Globus pallidus (tissue), 1 donor: Measurements from ENCODE around the gene MED12L.
"Not testable (repeated sequence)": the region's sequence is repeated elsewhere in the genome, so short reads cannot be mapped to it uniquely, and the experiment has no call there.

ENCODE experiments used
- DNase-seq: peaks from one replicate; pipeline ENCODE4 v3.0.0-alpha.2; 2015; ENCODE audit warnings: low spot score

Gene MED12L

DNA sequence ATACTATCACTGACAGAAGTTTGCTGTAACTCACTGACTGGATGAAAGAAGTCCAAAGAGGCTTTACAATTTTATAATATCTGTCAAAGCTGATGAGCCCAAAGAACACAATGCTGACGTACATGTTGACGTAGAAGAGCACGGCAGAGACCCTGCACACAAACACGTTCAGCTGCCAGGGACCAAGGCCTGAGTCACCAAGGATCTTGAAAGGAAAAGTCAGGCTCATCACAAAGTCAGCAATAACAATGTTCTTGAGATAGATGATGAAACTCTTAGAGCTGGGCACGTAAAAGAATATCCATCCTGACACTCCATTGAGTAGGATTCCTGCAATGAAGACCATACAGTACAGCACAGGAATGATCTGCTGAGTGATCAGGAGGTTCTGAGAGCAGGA is 128.4 kb downstream of the MED12L start:
- no peak for DNase-seq

DNA sequence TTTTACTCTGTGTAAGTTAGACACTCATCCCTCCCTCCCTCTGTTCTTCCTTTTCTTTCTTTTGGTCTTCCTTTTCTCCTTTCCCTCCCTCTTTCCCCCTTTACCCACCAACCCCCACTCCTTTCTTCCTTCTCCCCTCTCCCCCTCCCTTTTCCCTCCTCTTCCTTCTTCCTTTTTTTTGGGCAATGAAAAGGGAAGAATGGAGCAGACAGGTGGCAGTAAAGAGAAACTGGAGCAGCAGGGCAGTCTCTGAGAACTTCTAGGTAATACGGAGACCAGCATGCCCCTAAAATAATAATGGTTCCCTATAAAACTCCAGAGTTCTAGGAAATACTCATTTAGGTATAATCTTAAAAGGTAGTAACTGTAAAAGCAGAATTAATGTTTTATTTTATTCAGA is 129.0 kb downstream of the MED12L start:
- no peak for DNase-seq

DNA sequence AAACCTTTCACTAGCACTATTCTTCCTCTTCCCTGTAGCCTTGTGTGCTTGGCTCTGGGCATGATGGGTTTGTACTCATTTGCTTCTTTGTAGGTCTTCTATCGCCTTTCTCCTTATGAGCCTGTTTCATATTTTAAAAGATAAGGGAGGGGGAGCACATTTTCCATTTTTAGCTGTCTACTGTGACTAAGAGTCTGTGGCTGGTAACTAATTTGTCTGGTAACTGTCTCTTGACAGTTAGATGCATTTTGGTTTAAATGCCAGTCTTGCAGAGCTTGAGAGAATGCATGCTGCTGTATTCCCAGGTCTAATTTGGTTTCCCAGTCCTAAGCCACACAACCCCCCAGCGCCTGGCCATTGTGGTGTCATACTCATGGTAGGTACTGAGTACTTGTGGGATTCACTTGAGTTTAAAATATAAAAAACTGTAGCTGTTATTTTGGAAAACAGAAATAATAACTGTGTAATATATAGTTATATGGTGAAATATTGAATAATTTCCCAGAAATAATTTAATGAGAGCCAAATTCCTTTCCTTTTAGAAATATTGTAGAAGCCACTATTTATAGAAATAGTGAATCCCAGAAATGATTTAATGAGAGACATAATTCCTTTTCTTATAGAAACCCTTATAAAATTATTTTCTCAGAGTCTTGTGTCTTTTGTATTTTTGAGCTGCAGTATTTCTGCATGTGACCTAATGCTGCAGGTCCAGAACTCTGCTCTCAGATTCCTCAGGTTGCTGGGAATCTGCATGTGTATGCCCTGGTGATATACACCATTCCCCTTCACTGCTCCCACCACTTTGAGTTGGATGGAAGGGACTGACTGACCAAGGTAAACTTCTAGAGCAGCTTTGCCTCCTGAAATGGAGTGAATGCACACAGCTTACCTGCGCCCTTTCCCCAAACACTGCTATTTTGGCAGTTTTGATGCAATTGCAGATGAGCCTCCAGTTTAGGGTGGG is 131.5 kb downstream of the MED12L start:
- no peak for DNase-seq

DNA sequence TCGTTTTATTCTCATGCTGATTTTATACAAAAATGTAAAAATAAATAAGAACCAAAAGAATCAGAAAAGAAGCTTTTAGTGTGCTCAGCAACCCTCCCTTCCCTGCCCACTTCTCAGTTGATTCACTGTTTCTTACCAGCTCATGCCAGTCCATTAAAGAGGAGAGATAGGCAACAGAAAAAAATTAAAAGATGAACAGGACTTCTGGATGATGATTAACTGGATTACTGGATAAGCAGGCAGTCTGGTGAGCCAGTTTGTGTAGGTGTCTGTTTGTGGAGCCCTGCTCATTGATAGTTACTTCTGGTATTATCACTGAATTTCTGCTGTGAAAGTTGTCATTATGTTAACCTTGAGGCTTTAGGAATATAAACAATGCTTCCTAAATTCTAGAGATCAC is 132.7 kb downstream of the MED12L start:
- no peak for DNase-seq

DNA sequence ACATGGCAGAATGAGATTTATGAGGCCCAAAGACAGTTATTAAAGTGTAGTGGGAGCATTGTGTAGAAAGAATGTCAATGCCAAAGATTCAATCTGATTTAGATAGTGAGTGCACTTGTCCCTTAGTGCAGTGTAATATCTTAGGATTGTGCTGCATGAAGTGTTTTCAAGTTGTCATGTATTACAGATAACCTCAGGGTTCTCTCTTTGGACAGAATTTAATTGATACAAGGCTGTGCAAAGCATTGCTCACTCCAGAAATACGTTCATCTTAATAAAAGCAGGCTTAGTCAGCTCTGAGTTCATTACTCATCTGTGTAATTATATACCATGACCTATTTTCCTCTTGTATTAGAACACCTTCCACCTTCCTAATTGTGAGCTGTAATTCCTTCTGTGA is 133.6 kb downstream of the MED12L start:
- no peak for DNase-seq

DNA sequence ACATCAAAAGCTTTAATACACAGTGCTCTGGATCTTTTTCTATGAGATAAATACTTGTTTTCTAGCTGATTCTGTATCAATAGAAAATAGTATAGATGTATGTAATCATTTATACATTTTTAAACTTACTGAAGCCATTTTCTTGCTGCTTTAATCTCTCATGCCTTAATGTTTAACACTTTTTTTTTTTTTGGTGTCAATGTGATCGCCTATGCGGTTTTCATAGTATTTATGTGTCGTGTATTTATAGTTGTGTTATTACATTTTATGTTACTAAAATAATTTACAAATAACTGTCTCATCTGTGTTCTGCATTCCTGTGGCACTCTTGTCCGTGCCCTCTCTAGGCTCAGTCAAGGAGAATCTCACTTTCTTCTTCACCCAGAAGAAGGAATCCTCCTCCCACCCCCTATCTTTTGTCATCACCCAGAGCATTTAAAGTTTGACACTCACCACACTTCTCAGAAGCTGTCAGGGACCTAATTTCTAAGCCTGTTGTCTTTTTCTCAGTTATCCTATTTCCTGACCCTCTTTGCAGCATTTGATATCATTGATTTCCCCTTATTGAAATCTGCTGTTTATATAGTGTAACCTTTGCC is 138.9 kb downstream of the MED12L start:
- no peak for DNase-seq

DNA sequence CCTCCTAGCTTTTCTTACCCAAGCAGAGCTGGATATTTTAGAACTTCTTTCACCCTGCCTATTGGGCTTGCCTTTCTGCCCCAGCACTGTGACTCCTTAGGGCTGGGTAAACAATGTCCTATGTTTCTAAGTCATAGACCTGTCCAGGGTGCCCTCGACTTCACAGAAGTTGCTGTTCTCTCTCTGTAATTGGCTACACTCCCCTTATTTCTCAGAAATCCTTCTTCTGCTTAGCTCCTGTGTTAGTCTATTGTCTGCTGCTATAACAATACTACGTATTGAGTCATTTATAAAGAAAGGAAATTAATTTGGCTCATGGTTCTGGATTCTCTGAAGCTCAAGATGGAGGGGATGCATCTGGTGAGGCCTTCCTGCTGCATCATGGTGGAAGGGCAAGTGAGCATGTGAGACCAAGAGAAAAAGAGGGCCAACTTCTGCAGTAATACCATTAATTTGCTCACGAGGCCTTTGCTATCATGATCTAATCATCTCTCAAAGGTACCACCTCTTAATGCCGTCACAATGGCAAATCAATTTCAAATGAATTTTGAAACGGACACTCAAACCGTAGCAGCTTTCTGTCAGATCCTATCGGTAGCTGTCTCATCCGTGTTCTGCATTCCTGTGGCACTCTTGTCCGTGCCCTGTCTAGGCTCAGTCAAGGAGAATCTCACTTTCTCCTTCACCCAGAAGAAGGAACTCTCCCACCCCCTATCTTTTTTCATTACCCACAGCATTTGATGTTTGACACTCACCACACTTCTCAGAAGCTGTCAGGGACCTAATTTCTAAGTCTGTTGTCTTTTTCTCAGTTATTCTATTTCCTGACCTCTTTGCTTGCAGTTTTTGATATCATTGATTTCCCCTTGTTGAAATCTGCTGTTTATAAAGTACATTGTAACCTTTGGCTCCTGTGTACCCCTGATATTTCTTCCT is 139.8 kb downstream of the MED12L start:
- DNase-seq: no peak

DNA sequence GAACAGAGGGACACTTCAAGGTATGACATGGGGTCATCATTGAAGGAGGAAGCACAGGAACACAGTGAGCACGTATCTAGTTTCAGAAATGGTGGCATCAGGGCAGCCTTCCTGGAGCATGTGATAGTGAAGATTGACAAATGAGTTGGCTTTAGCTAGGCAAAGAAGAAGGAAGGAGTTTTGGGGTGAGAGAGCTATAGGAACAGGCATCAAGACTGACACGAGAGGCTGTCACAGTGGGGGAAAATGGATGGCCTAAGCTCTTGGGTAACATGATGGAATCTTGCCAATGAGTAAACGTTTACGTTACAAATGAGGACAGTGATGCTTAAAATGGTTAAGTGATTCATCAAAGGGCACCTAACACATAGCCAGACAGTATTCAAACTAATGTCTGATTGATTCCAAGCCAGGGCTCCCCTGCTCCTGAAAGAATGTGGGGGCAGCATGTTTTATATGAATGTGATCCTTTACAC is 140.7 kb downstream of the MED12L start:
- no peak for DNase-seq

DNA sequence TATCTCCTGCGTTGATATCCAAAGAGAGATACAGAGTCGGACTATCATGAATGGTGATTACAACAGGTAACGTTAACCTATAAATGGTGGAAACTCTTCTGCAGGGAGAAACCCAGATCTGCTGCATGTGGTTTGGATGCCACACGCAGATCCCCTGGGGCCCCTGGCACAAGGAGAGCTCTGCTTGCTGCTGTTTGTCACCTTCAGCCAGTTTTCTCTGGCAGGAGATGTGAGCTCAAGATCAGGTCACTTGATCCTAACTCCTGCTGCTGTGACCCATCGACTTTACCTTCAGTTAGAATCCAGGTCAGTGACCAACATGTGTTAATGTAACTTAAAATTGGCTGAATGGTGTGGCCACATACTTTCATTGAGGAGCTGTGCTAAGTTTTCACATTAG is 141.4 kb downstream of the MED12L start:
- DNase-seq: no peak

DNA sequence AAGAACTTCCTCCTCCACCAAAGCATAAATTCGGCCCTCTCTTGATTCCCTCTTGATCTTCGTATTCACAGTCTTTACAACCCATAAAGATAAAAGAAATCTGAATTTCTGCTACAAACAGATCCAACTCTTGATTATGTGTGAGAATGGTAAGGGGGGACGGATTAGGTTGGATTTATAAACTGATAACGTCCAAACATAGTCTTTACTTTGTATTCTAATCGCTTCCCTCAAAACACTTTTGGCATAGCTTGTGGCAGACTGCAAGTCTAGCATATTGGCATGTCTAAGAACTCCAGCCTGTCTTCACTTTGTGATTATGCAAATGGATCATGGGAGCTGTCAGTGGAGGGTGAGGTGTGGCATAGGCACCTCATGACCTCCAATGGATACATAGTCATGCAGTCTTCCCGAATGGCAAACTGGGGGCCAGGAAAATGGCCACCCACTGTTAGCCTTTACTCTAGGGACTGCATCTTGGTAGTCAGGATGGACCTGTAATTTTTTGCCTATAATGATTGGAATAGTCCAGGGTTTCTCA is 141.9 kb downstream of the MED12L start:
- DNase-seq: no peak

DNA sequence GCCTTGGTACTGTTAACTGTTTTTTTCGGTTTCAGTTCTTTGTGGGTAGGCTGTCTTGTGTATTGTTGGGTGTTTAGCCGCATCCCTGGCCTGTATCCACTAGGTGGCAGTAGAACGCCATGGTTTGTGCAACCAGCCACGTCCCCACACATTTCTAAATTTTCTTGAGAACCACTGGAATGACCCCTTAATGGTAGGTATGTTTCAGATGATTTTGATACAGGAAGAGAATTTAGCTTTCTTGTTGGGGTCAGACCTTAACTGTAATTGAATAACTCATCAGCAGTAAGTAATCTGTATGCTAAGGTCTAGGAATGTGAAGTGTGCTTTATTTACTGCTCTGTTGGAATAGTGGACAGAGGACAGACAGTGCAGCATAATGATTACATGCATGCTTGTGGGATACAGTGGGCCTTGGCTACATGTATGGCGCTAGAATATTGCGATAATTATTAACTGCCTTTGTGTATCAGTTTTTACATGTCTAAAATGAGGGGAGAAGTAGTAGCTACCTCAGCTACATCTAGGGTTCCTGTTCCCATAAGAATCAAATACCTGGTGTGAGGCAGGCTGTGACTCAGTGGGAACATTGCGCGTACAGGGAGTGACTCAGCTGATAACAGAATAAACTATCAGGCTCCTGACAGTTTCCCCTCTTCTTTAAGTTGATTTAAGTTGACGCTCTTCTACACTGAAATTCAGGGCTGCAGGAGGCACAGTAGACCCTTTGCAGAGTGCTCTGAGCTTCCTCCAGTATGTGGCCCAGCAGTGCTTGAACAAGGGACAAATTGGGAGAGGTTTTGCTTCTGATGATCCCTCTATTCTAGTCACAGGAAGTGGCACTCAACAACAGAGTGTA is 142.6 kb downstream of the MED12L start:
- peak; percentile 77 for DNase-seq

DNA sequence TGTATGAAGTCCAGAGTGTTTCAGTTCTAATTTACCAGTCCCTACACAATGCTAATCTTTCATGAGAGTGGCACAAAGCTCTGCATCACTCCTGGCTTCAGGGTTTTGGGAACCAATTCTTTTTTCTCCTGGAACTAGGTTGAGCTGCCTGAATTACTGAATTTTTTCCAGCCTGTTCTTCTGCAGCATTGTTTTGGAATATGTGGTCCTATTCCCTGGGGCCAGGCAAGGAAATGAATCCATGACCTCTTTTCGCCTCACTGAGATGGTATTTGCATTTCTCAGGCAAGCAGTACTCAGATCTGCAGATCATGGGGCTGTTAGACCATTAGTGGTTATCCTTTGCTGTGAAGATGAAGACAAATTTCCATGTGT is 143.2 kb downstream of the MED12L start:
- DNase-seq: no peak

DNA sequence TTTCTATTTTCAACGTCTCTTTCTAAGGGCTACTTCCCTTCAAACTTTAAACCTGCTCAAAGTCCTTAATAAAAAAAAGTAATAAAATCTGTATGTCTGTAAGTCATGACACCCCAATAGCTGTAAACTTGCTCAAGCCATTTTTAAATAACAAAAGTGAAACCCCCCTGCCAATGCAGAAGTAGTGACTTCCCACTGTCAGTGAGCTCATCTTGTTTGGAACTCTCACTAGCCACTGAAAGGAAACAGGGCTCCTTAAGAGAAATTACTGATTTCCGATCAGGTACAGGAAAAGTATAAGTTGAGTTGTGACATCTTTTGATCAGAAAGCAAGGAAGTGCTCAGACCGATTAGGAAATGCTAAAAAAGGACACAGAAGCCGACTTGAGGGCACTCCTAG is 145.2 kb downstream of the MED12L start:
- DNase-seq: no peak

DNA sequence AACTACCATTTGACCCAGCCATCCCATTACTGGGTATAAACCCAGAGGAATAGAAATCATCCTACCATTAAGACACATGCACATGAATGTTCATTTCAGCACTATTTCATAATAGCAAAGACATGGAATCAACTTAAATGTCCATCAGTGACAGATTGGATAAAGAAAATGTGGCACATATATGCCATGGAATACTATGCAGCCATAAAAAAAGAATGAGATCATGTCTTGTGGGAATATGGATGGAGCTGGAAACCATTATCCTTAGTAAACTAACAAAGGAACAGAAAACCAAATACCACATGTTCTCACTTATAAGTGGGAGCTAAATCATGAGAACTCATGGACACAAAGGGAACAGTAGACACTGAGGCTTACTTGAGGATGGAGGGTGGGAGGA is 146.9 kb downstream of the MED12L start:
- DNase-seq: not testable (repeated sequence)

DNA sequence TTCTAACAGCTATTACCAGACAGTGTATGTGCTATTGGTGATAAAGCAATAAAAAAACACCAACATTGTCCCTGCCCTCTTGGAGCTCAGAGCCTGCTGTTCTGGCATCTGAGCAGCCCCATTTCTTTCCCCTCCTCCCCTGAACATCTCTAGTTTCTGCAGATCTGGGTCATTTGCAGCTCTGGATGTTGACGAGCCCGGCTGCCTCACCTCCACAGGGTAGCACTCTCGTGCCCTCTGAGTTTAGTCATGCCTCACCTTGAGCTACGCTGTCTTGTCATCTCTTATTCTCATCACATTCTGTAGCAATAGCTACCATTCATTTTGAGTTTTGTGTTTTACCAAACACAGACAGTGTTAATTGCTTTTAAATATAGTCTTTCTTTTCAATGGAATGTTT is 147.5 kb downstream of the MED12L start:
- DNase-seq: no peak

DNA sequence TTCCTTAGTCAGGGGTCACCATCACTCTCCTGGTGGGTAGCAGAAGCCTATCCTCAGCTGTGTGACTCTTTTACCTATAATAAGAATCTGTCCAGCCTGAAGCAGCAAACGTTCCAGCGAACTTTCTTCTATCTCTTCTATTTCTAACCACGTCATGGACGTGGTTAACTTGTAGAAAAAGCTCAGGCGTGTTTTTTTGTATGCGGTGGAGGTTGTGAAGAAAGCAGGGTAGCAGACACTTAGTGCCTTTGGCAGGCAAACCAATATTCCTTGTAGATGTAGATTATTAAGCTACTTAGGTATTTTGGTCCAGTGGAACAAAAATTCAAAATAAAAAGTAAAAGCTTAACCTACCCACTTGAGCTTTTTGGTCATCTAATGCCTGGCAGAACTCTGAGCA is 149.4 kb downstream of the MED12L start:
- no peak for DNase-seq

DNA sequence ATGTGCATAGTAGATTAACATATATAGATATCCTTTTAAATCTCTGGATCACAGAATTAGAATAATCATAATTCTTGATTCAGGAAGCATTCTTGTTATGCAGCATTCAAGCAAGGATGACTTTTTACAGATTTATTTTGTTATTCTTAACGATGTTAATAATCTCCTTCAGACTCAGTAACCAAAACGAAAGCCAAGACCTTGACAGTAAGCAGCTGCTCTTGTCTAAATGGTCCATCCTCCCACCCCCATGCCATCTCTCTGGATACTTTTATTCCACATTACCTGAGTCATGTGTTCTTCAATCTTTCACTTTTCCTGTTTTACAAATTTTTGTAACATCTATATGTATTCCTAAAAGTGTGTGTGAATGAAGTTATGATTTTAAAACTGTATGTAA is 150.9 kb downstream of the MED12L start:
- no peak for DNase-seq

DNA sequence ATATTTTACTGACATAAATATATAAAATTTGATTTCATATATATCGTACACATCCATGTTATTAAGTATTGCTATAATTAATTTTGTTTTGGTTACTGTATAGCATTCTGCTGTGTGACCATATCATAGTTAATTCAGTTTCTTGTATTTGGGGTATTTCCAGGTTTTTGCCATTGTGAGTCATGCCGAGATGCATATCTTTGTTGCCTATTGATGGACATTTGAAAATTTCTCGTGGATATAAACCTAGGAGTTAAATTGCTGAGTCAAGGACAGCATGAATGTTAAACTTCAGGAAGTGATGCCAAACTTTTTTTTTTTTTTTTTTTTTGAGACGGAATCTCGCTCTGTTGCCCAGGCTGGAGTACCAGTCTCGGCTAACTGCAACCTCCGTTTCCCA is 151.3 kb downstream of the MED12L start:
- no peak for DNase-seq

DNA sequence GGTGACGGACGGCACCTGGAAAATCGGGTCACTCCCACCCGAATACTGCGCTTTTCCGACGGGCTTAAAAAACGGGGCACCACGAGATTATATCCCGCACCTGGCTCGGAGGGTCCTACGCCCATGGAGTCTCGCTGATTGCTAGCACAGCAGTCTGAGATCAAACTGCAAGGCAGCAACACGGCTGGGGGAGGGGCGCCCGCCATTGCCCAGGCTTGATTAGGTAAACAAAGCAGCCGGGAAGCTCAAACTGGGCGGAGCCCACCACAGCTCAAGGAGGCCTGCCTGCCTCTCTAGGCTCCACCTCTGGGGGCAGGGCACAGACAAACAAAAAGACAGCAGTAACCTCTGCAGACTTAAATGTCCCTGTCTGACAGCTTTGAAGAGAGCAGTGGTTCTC is 156.5 kb downstream of the MED12L start:
- not testable (repeated sequence) for DNase-seq

DNA sequence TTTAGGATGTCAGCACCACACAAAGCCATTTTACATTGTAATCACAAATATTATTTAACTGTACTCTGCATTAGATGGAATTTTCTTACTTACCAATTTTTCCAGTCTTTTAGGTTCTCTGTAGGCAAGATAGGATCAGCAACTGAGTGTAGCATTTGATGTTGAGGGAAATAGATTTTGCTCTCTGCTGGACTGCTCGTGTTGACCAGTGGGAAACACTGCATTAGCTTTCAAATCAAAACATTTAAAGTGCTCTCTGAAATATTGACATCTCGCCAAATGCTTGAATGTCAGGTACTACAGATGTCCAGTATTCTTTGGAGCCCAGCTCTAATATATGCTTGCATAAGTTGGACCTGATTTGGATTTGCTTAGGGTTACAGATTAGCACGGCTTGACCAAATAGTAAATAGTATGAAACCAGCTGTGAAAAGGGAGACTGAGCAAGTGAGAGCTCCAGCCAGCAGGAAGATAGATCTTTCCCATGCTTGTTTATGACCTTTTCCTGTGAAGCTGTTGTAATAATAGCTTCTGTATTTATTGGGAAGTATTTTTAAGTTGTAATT is 163.4 kb downstream of the MED12L start:
- DNase-seq: no peak

DNA sequence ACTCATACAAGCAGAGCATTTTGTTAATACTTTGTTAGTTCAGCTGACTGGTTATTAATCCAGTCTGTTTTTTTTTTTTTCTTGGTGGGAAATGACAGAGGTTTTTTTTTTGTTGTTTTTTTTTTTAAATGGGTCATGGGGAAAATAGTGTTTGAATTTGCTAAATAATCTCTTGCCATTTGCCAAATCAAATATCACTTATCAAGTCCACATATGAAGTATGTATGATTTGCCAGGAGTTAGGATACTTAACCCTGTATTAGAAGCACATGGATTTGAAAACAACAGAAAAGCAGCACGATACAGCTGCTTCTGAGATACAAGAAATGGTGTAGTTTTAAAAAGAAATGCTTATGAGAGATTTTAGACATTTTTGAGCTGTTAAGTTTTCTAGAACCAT is 171.3 kb downstream of the MED12L start:
- no peak for DNase-seq
